Left lung (tissue), 10 donors: ENCODE results near the gene AP1G2. TPM values are rescaled to one million over a fixed set of nuclear protein-coding genes. Genes with fewer than 3 reads are reported as not detected.

Experiments
- ATAC-seq: fragments of 200-7000 bp; cut with Tn5 transposase; one replicate; pipeline ENCODE4 v1.9.1; 2020; ENCODE audit warnings: moderate library complexity
- DNase-seq, 4 donors: peaks; one replicate each; pipeline ENCODE4 v3.0.0-alpha.2; 2013 to 2020
- H3K27ac ChIP-seq, 2 donors: fragments of 200-600 bp; sonication (generic) in 1 of 2; one replicate each; pipeline versions ENCODE4 v1.5.0 to v1.8.0; 2020 to 2021
- H3K27me3 ChIP-seq, 2 donors: fragments of 200-600 bp; sonication (generic) in 1 of 2; one replicate each; pipeline versions ENCODE4 v1.5.0 to v1.8.0; 2020 to 2021
- H3K36me3 ChIP-seq, 2 donors: fragments of 200-600 bp; sonication (generic) in 1 of 2; one replicate each; pipeline versions ENCODE4 v1.5.0 to v1.8.0; 2020 to 2021
- H3K4me1 ChIP-seq, 2 donors: fragments of 200-600 bp; one replicate each; pipeline ENCODE4 v1.8.0; 2021
- H3K4me3 ChIP-seq, 2 donors: fragments of 200-600 bp; sonication (generic) in 1 of 2; one replicate each; pipeline versions ENCODE4 v1.5.0 to v1.8.0; 2020 to 2021; ENCODE audit warnings: mild to moderate bottlenecking in 1 of 2
- H3K9me3 ChIP-seq, 2 donors: fragments of 200-600 bp; sonication (generic) in 1 of 2; one replicate each; pipeline versions ENCODE4 v1.5.0 to v1.8.0; 2020 to 2021
- CTCF ChIP-seq, 2 donors: fragments of 200-600 bp; sonication (generic) in 1 of 2; IDR thresholded peaks; one replicate each; pipeline versions ENCODE4 v1.5.0 to v1.8.0; 2021; ENCODE audit warnings: antibody characterized with exemption in 2 of 2
- intact Hi-C, 2 donors: fragments of 100-400 bp; cut with DNase I; formaldehyde crosslinking; loops; one replicate each; pipeline versions ENCODE4 v1.11.2 to v1.14.2; 2022
- polyA plus RNA-seq, 6 donors: library from polyadenylated mRNA; unstranded; fragments of 120-200 nt; gene quantifications; one replicate each; pipeline ENCODE4 v1.2.1, GENCODE V29; 2013; ENCODE audit not compliant: insufficient read length in 6 of 6
- total RNA-seq, 2 donors: library from RNA; stranded (reverse); fragmentation: NEBNext Ultra II Directional; extraction: Animal tissue kit (Norgen Biotek cat#: 25700); gene quantifications; one replicate each; pipeline ENCODE4 v1.2.1, GENCODE V29; 2021
- donor health status: DM: no; HTN: yes; CAD: no.
- donor health status: DM: no; HTN: no; CAD: no.

The AP1G2 gene
- total and polyA plus RNA-seq, 8 donors = 60.6 to 121 (median 93.3) TPM

- Histone ChIP-seq H3K36me3 (peaks cover 0 to 4% of the 10 kb centered on the region in 2 donors), H3K4me3 (no peak overlapping the region), H3K4me1 (peaks cover 0 to 7% of the 10 kb centered on the region in 2 donors), H3K27ac (no peak overlapping the region), H3K27me3 (no peaks in the 10 kb centered on the region), H3K9me3 (no peaks in the 10 kb centered on the region)
- intact Hi-C loops = no loop called here
- ATAC-seq (no peak), DNase-seq (no peak)
- no peak for TF ChIP-seq CTCF (IDR thresholded peaks at IDR 0.05)
These were observed 44.9 kb downstream of the AP1G2 start for GRCh38 chr14:23522643-23523198.

GRCh38 chr14:23521785-23522640 is 45.6 kb downstream of the AP1G2 start:
- Histone ChIP-seq H3K9me3 (no peaks in the 10 kb centered on the region), H3K4me3 (no peak overlapping the region), H3K4me1 (peaks cover 0 to 7% of the 10 kb centered on the region in 2 donors), H3K36me3 (peaks cover 0 to 4% of the 10 kb centered on the region in 2 donors), H3K27me3 (no peaks in the 10 kb centered on the region), H3K27ac (no peak overlapping the region)
- no peak for DNase-seq
- TF ChIP-seq CTCF (IDR thresholded peaks at IDR 0.05) = no peak
- intact Hi-C loops = no loop called here
- no peak for ATAC-seq

GRCh38 chr14:23520899-23521533 is 46.6 kb downstream of the AP1G2 start:
- H3K4me1 ChIP-seq = peaks cover 0 to 7% of the 10 kb centered on the region in 2 donors
- H3K36me3 ChIP-seq = peaks cover 0 to 2% of the 10 kb centered on the region in 2 donors
- H3K4me3 ChIP-seq = no peak overlapping the region
- H3K27ac ChIP-seq = no peak overlapping the region
- no peaks in the 10 kb centered on the region for H3K27me3 ChIP-seq
- ATAC-seq = no peak
- H3K9me3 ChIP-seq = no peaks in the 10 kb centered on the region
- intact Hi-C loops = no loop called here
- no peak for DNase-seq
- no peak for TF ChIP-seq CTCF (IDR thresholded peaks at IDR 0.05)

GRCh38 chr14:23518709-23519108 is 48.9 kb downstream of the AP1G2 start:
- Histone ChIP-seq H3K4me3 (no peak overlapping the region), H3K36me3 (no peaks in the 10 kb centered on the region), H3K4me1 (peaks cover 0 to 7% of the 10 kb centered on the region in 2 donors), H3K9me3 (no peaks in the 10 kb centered on the region), H3K27me3 (no peaks in the 10 kb centered on the region), H3K27ac (no peak overlapping the region)
- intact Hi-C loops = no loop called here
- TF ChIP-seq CTCF (IDR thresholded peaks at IDR 0.05) = no peak
- DNase-seq (no peak), ATAC-seq (no peak)
